PFSK-1 (cell line): ENCODE measurements around the gene SERTM2.

Source experiments
- FOXP2 ChIP-seq: optimal IDR thresholded peaks from 2 replicates; pipeline ENCODE3; 2011; ENCODE audit warnings: borderline replicate concordance, control low read depth, inconsistent platforms; ENCODE audit not compliant: insufficient read depth; ENCODE audit errors: extremely low read length, extremely low read depth
- POLR2AphosphoS5 ChIP-seq: IDR thresholded peaks from 2 replicates; pipeline ENCODE4 v1.6.1; 2012; ENCODE audit warnings: low read depth, mild to moderate bottlenecking, control low read depth, low read length, moderate library complexity
- SIN3A ChIP-seq: IDR thresholded peaks from 2 replicates; pipeline ENCODE4 v1.6.1; 2012; ENCODE audit warnings: mild to moderate bottlenecking, low read length, moderate library complexity, borderline replicate concordance; ENCODE audit not compliant: insufficient read depth
- TF ChIP-seq, protein P1 (sequence below), 2 experiments: IDR thresholded peaks; 2 replicates each; pipeline versions ENCODE4 v1.6.1 to v1.8.0; 2011 to 2012; ENCODE audit warnings: low read depth in 2 of 2, low read length in 2 of 2, control low read depth in 1 of 2, inconsistent platforms in 1 of 2, mild to moderate bottlenecking in 1 of 2, moderate library complexity in 1 of 2; ENCODE audit not compliant: insufficient read depth in 1 of 2

DNA sequence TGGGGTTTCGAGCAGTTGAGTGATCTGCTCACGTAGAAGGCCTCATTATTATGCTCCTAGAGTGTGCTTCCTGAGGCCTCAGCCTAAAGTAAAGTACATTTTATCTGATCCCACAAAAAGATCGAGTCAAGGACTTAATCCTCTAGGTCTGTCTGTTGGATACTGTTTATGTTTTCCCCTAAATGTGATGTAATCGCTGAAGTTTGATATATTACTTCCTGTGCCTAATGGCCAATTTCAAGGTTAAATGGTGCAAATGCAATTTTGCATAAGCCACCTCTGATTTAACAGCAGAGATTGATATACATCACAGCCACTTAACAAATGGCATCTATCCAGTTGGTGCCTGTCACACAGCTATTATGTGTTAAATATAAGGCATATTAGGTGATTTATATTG, 19.4 kb upstream of the SERTM2 start:
- TF ChIP-seq, protein P1, sequence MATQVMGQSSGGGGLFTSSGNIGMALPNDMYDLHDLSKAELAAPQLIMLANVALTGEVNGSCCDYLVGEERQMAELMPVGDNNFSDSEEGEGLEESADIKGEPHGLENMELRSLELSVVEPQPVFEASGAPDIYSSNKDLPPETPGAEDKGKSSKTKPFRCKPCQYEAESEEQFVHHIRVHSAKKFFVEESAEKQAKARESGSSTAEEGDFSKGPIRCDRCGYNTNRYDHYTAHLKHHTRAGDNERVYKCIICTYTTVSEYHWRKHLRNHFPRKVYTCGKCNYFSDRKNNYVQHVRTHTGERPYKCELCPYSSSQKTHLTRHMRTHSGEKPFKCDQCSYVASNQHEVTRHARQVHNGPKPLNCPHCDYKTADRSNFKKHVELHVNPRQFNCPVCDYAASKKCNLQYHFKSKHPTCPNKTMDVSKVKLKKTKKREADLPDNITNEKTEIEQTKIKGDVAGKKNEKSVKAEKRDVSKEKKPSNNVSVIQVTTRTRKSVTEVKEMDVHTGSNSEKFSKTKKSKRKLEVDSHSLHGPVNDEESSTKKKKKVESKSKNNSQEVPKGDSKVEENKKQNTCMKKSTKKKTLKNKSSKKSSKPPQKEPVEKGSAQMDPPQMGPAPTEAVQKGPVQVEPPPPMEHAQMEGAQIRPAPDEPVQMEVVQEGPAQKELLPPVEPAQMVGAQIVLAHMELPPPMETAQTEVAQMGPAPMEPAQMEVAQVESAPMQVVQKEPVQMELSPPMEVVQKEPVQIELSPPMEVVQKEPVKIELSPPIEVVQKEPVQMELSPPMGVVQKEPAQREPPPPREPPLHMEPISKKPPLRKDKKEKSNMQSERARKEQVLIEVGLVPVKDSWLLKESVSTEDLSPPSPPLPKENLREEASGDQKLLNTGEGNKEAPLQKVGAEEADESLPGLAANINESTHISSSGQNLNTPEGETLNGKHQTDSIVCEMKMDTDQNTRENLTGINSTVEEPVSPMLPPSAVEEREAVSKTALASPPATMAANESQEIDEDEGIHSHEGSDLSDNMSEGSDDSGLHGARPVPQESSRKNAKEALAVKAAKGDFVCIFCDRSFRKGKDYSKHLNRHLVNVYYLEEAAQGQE (IDR thresholded peaks at IDR 0.05; ENCODE audit: insufficient read depth in 1 of 2, low read depth in 2 of 2, low read length in 2 of 2) = no peak
- TF ChIP-seq POLR2AphosphoS5 (no peak), SIN3A (no peak), FOXP2 (no peak)
